Uterus (tissue), 4 donors: Measurements from ENCODE around the gene FCHO2. TPM values are rescaled to one million over a fixed set of nuclear protein-coding genes. Genes with fewer than 3 reads are reported as not detected.

Source experiments
- DNase-seq, 2 donors: peaks; one replicate each; pipeline ENCODE4 v3.0.0-alpha.2; 2019 to 2020
- H3K27ac ChIP-seq, 2 donors: fragments of 200-600 bp; sonication (generic); 1 replicate in 1 of 2; 2 replicates in 1 of 2; pipeline ENCODE4 v1.5.1; 2016 to 2018
- H3K27me3 ChIP-seq, 2 donors: fragments of 200-600 bp; sonication (generic); one replicate each; pipeline ENCODE4 v1.5.1; 2018 to 2019; ENCODE audit warnings: control low read depth in 1 of 2
- H3K36me3 ChIP-seq, 2 donors: fragments of 200-600 bp; sonication (generic); one replicate each; pipeline ENCODE4 v1.5.1; 2019; ENCODE audit warnings: control low read depth in 1 of 2
- H3K4me1 ChIP-seq, 2 donors: fragments of 200-600 bp; sonication (generic); one replicate each; pipeline ENCODE4 v1.5.1; 2018 to 2019; ENCODE audit warnings: control low read depth in 1 of 2
- H3K4me3 ChIP-seq, 2 donors: fragments of 200-600 bp; sonication (generic); 1 replicate in 1 of 2; 2 replicates in 1 of 2; pipeline ENCODE4 v1.5.1; 2018 to 2019; ENCODE audit warnings: mild to moderate bottlenecking in 1 of 2
- H3K9me3 ChIP-seq, 2 donors: fragments of 200-600 bp; sonication (generic); one replicate each; pipeline ENCODE4 v1.5.1; 2019; ENCODE audit warnings: control low read depth in 1 of 2
- POLR2A ChIP-seq, 2 donors: fragments of 450-650 bp; IDR thresholded peaks; one replicate each; pipeline ENCODE4 v1.6.1; 2016; ENCODE audit warnings: antibody characterized with exemption in 2 of 2, mild to moderate bottlenecking in 1 of 2, moderate library complexity in 1 of 2
- intact Hi-C: fragments of 100-400 bp; cut with DNase I; formaldehyde crosslinking; loops from one replicate; pipeline ENCODE4 v1.15.1; 2023; ENCODE audit warnings: low total_unique reads
- total RNA-seq, 4 donors: library from RNA; depleted of rRNA in 3 of 4; stranded (reverse); fragments of >200 nt in 3 of 4; gene quantifications; one replicate each; pipeline versions ENCODE4 v1.1.0 to v1.2.4, GENCODE V29; 2014 to 2023
- TF ChIP-seq, protein P1 (sequence below), 4 experiments: fragments of 200-600 bp in 2 of 4; fragments of 450-650 bp in 2 of 4; sonication (generic) in 2 of 4; IDR thresholded peaks; one replicate each; pipeline ENCODE4 v1.5.1; 2016 to 2019; ENCODE audit warnings: antibody characterized with exemption in 4 of 4, mild to moderate bottlenecking in 2 of 4, moderate library complexity in 1 of 4
- donor health status: DM: yes; HTN: yes; CAD: no.

The FCHO2 gene
- total RNA-seq, 4 donors from 2014 or later, result 26.8 to 141 (median 57.2) TPM

DNA sequence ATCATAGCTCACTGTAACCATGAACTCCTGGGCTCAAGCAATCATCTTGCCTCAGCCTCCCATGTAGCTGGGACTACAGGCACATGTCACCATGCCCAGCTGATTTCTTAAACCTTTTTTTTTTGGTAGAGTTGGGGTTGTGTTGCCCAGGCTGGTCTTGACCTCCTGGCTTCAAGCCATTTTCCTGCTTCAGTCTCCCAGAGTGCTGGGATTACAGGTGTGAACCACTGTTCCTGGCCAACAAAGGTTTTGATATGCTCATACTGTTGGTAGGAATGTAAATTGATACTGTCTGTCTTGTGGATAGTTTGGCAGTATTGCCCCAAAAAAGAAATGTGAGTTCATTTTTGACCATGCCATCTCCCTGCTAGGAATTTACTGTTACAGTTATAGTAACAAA is 87.2 kb downstream of the FCHO2 start:
- H3K4me3 ChIP-seq, result no peak overlapping the region
- no peaks in the 10 kb centered on the region for H3K4me1 ChIP-seq
- no peak overlapping the region for H3K27ac ChIP-seq
- peaks cover 0 to 3% of the 10 kb centered on the region in 2 donors for H3K36me3 ChIP-seq
- H3K27me3 ChIP-seq, result no peaks in the 10 kb centered on the region
- no peak for DNase-seq
- intact Hi-C loops, result no loop called here
- TF ChIP-seq POLR2A (IDR thresholded peaks at IDR 0.05), result no peak
- TF ChIP-seq, protein P1, sequence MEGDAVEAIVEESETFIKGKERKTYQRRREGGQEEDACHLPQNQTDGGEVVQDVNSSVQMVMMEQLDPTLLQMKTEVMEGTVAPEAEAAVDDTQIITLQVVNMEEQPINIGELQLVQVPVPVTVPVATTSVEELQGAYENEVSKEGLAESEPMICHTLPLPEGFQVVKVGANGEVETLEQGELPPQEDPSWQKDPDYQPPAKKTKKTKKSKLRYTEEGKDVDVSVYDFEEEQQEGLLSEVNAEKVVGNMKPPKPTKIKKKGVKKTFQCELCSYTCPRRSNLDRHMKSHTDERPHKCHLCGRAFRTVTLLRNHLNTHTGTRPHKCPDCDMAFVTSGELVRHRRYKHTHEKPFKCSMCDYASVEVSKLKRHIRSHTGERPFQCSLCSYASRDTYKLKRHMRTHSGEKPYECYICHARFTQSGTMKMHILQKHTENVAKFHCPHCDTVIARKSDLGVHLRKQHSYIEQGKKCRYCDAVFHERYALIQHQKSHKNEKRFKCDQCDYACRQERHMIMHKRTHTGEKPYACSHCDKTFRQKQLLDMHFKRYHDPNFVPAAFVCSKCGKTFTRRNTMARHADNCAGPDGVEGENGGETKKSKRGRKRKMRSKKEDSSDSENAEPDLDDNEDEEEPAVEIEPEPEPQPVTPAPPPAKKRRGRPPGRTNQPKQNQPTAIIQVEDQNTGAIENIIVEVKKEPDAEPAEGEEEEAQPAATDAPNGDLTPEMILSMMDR (IDR thresholded peaks at IDR 0.05), result no peak
- H3K9me3 ChIP-seq, result peaks cover 0 to 4% of the 10 kb centered on the region in 2 donors

DNA sequence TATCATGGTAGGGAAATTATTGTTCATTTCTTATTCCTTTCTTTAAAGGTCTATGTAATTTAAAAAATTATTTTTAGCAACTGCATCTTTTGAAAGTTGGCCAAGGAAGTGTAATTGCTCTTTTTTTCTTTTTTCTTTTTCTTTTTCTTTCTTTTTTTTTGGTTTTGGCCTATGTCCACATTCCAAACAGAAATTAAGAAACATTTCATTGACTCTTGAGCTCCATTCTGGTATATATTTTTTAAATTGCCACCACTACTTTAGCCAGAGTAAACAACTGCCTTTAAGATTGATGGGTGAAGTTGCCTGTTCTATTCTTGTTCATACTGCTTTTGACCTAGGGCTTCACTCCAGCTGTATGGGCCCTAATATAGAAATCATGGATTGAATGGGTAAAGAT is 88.7 kb downstream of the FCHO2 start:
- no peak for DNase-seq
- Histone ChIP-seq H3K27me3 (no peaks in the 10 kb centered on the region), H3K4me1 (no peaks in the 10 kb centered on the region), H3K27ac (no peak overlapping the region), H3K4me3 (no peak overlapping the region), H3K36me3 (peaks cover 0 to 3% of the 10 kb centered on the region in 2 donors), H3K9me3 (peaks cover 0 to 4% of the 10 kb centered on the region in 2 donors)
- intact Hi-C loops, result no loop called here
- TF ChIP-seq POLR2A (IDR thresholded peaks at IDR 0.05), result no peak
- TF ChIP-seq, protein P1 (IDR thresholded peaks at IDR 0.05), result no peak

DNA sequence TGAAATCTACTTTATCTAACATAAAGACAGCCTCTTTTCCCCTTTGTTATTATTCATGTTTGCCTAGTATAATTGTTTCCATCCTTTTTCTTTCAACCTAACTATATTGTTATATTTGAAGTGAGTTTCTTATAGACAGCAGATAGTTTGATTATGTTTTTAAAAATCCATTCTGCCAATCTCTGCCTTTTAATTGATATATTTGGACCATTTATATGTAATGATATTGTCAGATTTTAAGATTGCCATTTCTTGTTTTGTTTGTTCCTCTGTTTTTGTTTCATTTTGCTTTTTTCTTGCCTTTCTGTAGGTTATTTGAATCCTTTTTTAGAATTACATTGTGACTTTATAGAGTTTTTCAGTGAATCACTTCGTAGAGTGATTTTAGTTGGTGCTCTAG is 89.8 kb downstream of the FCHO2 start:
- no peak overlapping the region for H3K4me3 ChIP-seq
- DNase-seq, result no peak
- TF ChIP-seq, protein P1 (IDR thresholded peaks at IDR 0.05), result no peak
- TF ChIP-seq POLR2A (IDR thresholded peaks at IDR 0.05), result no peak
- no peak overlapping the region for H3K27ac ChIP-seq
- no peaks in the 10 kb centered on the region for H3K27me3 ChIP-seq
- H3K36me3 ChIP-seq, result peaks cover 0 to 3% of the 10 kb centered on the region in 2 donors
- intact Hi-C loops, result no loop called here
- no peaks in the 10 kb centered on the region for H3K4me1 ChIP-seq
- H3K9me3 ChIP-seq, result peaks cover 0 to 4% of the 10 kb centered on the region in 2 donors

DNA sequence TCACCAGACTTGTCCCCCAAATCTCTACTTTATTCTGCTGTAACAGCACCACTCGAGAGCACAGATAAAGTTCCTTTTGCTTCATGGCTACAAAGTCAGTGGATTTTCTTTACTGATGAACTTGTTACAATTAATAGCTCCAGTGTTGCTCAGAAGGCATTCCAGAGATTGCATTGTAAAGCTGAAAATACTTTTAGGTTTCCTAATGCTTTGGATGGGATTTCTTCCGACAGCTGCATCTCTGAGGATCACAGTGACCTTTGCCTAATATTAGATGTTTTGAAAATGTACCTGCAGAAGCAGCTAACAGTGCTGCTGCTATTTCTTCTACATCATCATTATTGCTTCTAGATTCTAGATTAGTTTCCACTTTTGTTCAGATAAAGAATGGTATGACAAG is 105.8 kb downstream of the FCHO2 start:
- Histone ChIP-seq H3K36me3 (no peaks in the 10 kb centered on the region), H3K9me3 (no peaks in the 10 kb centered on the region), H3K4me1 (no peaks in the 10 kb centered on the region), H3K27ac (no peak overlapping the region), H3K4me3 (no peak overlapping the region), H3K27me3 (no peaks in the 10 kb centered on the region)
- DNase-seq, result no peak
- TF ChIP-seq, protein P1 (IDR thresholded peaks at IDR 0.05), result no peak
- no peak for TF ChIP-seq POLR2A (IDR thresholded peaks at IDR 0.05)
- intact Hi-C loops, result no loop called here

DNA sequence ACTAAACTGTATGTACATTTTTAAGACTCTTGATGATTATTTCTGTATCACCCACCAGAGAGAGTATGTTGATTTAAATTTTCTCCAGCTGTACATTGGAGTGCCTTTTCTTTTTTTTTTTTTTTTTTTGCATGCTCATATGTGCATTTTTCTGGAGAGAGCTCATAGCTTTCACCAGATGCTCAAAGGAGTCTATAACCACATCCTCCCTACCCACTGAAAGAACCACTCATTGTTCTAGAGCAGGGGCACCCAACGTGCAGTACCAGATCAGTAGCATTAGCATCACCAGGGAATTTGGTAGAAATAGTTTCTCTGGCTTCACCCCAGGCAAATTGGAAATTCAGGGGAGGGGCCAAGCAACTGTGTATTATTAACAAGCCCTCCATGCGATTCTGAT is 110.6 kb downstream of the FCHO2 start:
- H3K9me3 ChIP-seq, result no peaks in the 10 kb centered on the region
- intact Hi-C loops, result no loop called here
- TF ChIP-seq, protein P1 (IDR thresholded peaks at IDR 0.05), result no peak
- no peak for TF ChIP-seq POLR2A (IDR thresholded peaks at IDR 0.05)
- H3K27me3 ChIP-seq, result no peaks in the 10 kb centered on the region
- H3K4me1 ChIP-seq, result no peaks in the 10 kb centered on the region
- no peak for DNase-seq
- H3K36me3 ChIP-seq, result no peaks in the 10 kb centered on the region
- H3K27ac ChIP-seq, result no peak overlapping the region
- H3K4me3 ChIP-seq, result no peak overlapping the region
